GM12878 (cell line): ENCODE data around the gene CTDP1. TPM values are rescaled to one million over a fixed set of nuclear protein-coding genes. Genes with fewer than 3 reads are reported as not detected.

Experiments used
- ATAC-seq: fragments of 200-7000 bp; cut with Tn5 transposase; 3 replicates; pipeline ENCODE4 v1.9.1; 2020; ENCODE audit warnings: mild to moderate bottlenecking, moderate library complexity
- BruUV-seq: library from RNA; stranded (reverse); fragments of 400-500 nt; replicated peaks from 2 replicates; lab custom pipeline; 2021; lab: Mats Ljungman, UMichigan
- CTCF ChIA-PET: fragments of 300-600 bp; sonication (Branson Sonifier 250); formaldehyde crosslinking; extraction: SDS; loops from one replicate; lab custom pipeline; 2021; ENCODE audit warnings: inconsistent platforms; lab: Yijun Ruan, JAX
- POLR2A ChIA-PET: fragments of 350-600 bp; formaldehyde crosslinking; extraction: SDS; loops from one replicate; lab custom pipeline; 2021; ENCODE audit warnings: inconsistent platforms; lab: Charles Lee
- RAD21 ChIA-PET: fragments of 300-600 bp; sonication (Branson Sonifier 250); formaldehyde crosslinking; loops from one replicate; lab custom pipeline; 2023; ENCODE audit warnings: antibody characterized with exemption; ENCODE audit not compliant: unreplicated experiment; lab: Charles Lee
- SMC1A ChIA-PET: fragments of 300-600 bp; sonication (Branson Sonifier 250); formaldehyde crosslinking; loops from one replicate; lab custom pipeline; 2023; ENCODE audit not compliant: unreplicated experiment, uncharacterized antibody; lab: Charles Lee
- DNase-seq: peaks from one replicate; pipeline ENCODE4 v3.0.0-alpha.2; 2011; ENCODE audit warnings: low read depth, low spot score
- FAIRE-seq: peaks from 3 replicates; lab custom pipeline; 2011; peaks lifted over from hg19 to GRCh38; lab: Jason Lieb, UNC
- H2AFZ ChIP-seq: 2 replicates; pipeline ENCODE4 v1.6.0; 2011; ENCODE audit warnings: low read depth, low read length, control low read depth; ENCODE audit not compliant: control insufficient read depth
- H3K27ac ChIP-seq: 2 replicates; pipeline ENCODE4 v1.5.1; 2011; ENCODE audit warnings: control low read depth; ENCODE audit not compliant: control insufficient read depth, insufficient read depth
- H3K27me3 ChIP-seq, 2 experiments: replicated peaks in 1 of 2; 2 replicates each; pipeline versions ENCODE4 v1.6.0 to v1.6.1; 2011; ENCODE audit warnings: low read length in 1 of 2; ENCODE audit not compliant: control insufficient read depth in 2 of 2, insufficient read depth in 2 of 2
- H3K36me3 ChIP-seq, 2 experiments: 2 replicates each; pipeline ENCODE4 v1.5.1; 2011; ENCODE audit warnings: low read length in 1 of 2; ENCODE audit not compliant: control insufficient read depth in 2 of 2, insufficient read depth in 2 of 2
- H3K4me1 ChIP-seq: 2 replicates; pipeline ENCODE4 v1.6.1; 2011; ENCODE audit warnings: mild to moderate bottlenecking, low read length, moderate library complexity, mixed read lengths; ENCODE audit not compliant: control insufficient read depth, insufficient read depth
- H3K4me2 ChIP-seq: 2 replicates; pipeline ENCODE4 v1.6.0; 2011; ENCODE audit warnings: control low read depth; ENCODE audit not compliant: control insufficient read depth, insufficient read depth
- H3K4me3 ChIP-seq: fragments of 200-600 bp; sonication (generic); 2 replicates; pipeline ENCODE4 v1.5.1; 2016
- H3K79me2 ChIP-seq: 2 replicates; pipeline ENCODE4 v1.6.0; 2011; ENCODE audit warnings: low read length; ENCODE audit not compliant: control insufficient read depth, insufficient read depth
- H3K9ac ChIP-seq: 2 replicates; pipeline ENCODE4 v1.8.0; 2011; ENCODE audit warnings: low read length, control low read depth, mixed read lengths; ENCODE audit not compliant: control insufficient read depth, insufficient read depth
- H3K9me3 ChIP-seq: replicated peaks from 3 replicates; pipeline ENCODE4 v1.5.1; 2011; ENCODE audit warnings: mild to moderate bottlenecking, low read length; ENCODE audit not compliant: control insufficient read depth, insufficient read depth
- H4K20me1 ChIP-seq: 2 replicates; pipeline ENCODE4 v1.6.0; 2011; ENCODE audit not compliant: control insufficient read depth, insufficient read depth
- BRCA1 ChIP-seq: IDR thresholded peaks from 2 replicates; pipeline ENCODE4 v1.6.1; 2011; ENCODE audit warnings: low read depth, low read length, improper control_type of control experiment
- CREB1 ChIP-seq: IDR thresholded peaks from 2 replicates; pipeline ENCODE4 v1.6.1; 2012; ENCODE audit warnings: low read depth, mild to moderate bottlenecking, inconsistent platforms
- MAX ChIP-seq: IDR thresholded peaks from 2 replicates; pipeline ENCODE4 v1.6.1; 2012; ENCODE audit warnings: low read depth, low read length, improper control_type of control experiment
- NFYB ChIP-seq: IDR thresholded peaks from 2 replicates; pipeline ENCODE4 v1.6.1; 2011; ENCODE audit warnings: low read depth, mild to moderate bottlenecking, low read length, improper control_type of control experiment, moderate library complexity; ENCODE audit not compliant: insufficient read depth
- POLR2AphosphoS2 ChIP-seq: IDR thresholded peaks from 2 replicates; pipeline ENCODE4 v1.6.1; 2011; ENCODE audit warnings: low read depth, mild to moderate bottlenecking, low read length, improper control_type of control experiment, moderate library complexity
- SKIL ChIP-seq: fragments of 450-650 bp; IDR thresholded peaks from 2 replicates; pipeline ENCODE4 v1.6.1; 2017; ENCODE audit warnings: mild to moderate bottlenecking, low read depth, inconsistent platforms; ENCODE audit not compliant: poor library complexity, severe bottlenecking
- USF2 ChIP-seq: IDR thresholded peaks from 2 replicates; pipeline ENCODE4 v1.6.1; 2011; ENCODE audit warnings: low read depth, low read length, improper control_type of control experiment, borderline replicate concordance
- WGBS: methylation state at CpG from one replicate; pipeline ENCODE4 v1.1.6; 2016; ENCODE audit warnings: low lambda C conversion rate; ENCODE audit not compliant: insufficient replicate concordance, insufficient coverage; ENCODE audit errors: missing lambda C conversion rate; 5-methylcytosine and 5-hydroxymethylcytosine counted together
- in situ Hi-C: fragments of 300-500 bp; cut with MboI; formaldehyde crosslinking; loops from 9 replicates; pipeline ENCODE4 v1.14.3; 2018; ENCODE audit warnings: mixed read lengths
- intact Hi-C: fragments of 100-400 bp; cut with micrococcal nuclease; formaldehyde crosslinking; loops from one replicate; pipeline ENCODE4 v1.14.2; 2022; ENCODE audit not compliant: unreplicated experiment
- polyA plus RNA-seq, 11 experiments: library from polyadenylated mRNA; depleted of rRNA in 4 of 11; unstranded in 6 of 11; stranded (reverse) in 5 of 11; fragments of >200 nt; fragmentation: Nextera tagmentation in 4 of 11; fragmentation: Illumina TruSeq in 1 of 11; extraction: Ambion mirVana in 4 of 11; extraction: Trizol in 1 of 11; gene quantifications; 1 replicate in 1 of 11; 2 replicates in 10 of 11; pipeline versions ENCODE4 v1.2.1 to v1.2.3, GENCODE V29; 2011 to 2016; ENCODE audit warnings: inconsistent platforms in 2 of 11, missing spikeins in 2 of 11, low read depth in 1 of 11
- total RNA-seq, 4 experiments: library from RNA; depleted of rRNA in 3 of 4; stranded (reverse); fragments of >200 nt in 3 of 4; fragmentation: Illumina TruSeq in 1 of 4; extraction: Trizol in 1 of 4; gene quantifications; 2 replicates each; pipeline versions ENCODE4 v1.2.1 to v1.2.3, GENCODE V29; 2013 to 2021
- TF ChIP-seq, protein P1 (sequence below): fragments of 450-650 bp; formaldehyde crosslinking; IDR thresholded peaks from 2 replicates; pipeline ENCODE4 v1.4.0; 2022; ENCODE audit warnings: mild to moderate bottlenecking, moderate library complexity
- TF ChIP-seq, protein P2 (sequence below): IDR thresholded peaks from 2 replicates; pipeline ENCODE4 v1.6.1; 2011; ENCODE audit warnings: borderline replicate concordance, low read depth, mild to moderate bottlenecking, moderate library complexity, low read length; ENCODE audit not compliant: insufficient read depth, poor library complexity, severe bottlenecking

Gene CTDP1
- total and polyA plus RNA-seq, 10 of the 15 experiments (the other 5 are each of a cell fraction or from before 2014, with no cell fraction given), result 0.32 to 31.3 (median 8.8) TPM

DNA sequence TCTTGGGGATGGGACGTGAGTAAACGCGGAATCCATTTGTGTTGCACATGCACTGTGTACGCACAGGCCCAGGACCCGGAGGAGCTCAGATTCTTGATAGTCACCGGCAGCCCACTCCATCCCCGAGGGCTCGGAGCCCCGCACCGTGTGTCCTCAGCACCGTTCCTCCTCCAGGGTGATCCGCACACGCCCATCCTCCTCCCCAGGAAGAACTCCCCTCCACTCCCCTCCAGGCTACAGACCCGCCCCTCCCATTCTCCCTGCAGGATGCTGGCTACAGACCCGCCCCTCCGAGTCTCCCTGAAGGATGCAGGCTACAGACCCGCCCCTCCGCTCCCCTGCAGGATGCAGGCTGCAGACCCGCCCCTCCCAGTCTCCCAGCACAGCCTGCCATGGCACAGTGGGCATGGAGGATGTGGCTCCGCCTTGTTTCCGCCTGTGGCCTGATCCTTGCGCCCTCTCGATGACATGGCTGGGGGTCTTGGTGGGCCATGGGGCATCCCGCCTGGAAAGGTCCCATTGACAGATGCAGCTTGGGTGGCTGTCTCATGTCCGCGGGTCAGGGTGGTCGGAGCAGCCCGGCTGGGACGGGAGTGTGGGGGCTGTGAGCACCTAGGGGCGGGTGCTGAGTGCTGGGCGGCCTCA, 14.1 kb downstream of the CTDP1 start:
- intact Hi-C loops (no loop called here), in situ Hi-C loops (no loop called here)
- Histone ChIP-seq H3K4me2 (no peak overlapping the region), H3K36me3 (peaks cover 12 to 22% of the 10 kb centered on the region in 2 experiments; a peak in 3 of 4 replicates), H3K27me3 (no peaks in the 10 kb centered on the region), H3K4me3 (no peak overlapping the region), H3K9ac (no peak overlapping the region), H3K4me1 (no peaks in the 10 kb centered on the region), H3K9me3 (no peaks in the 10 kb centered on the region), H4K20me1 (no peaks in the 10 kb centered on the region; the same call in 1 of the 2 replicates), H3K79me2 (peaks cover 9% of the 10 kb centered on the region), H2AFZ (no peak overlapping the region), H3K27ac (no peak overlapping the region)
- no peak for TF ChIP-seq MAX
- TF ChIP-seq POLR2AphosphoS2, result no peak
- no peak for TF ChIP-seq BRCA1
- no peak for TF ChIP-seq USF2
- no peak for TF ChIP-seq SKIL
- TF ChIP-seq CREB1, result no peak
- TF ChIP-seq NFYB, result no peak
- TF ChIP-seq, protein P1, sequence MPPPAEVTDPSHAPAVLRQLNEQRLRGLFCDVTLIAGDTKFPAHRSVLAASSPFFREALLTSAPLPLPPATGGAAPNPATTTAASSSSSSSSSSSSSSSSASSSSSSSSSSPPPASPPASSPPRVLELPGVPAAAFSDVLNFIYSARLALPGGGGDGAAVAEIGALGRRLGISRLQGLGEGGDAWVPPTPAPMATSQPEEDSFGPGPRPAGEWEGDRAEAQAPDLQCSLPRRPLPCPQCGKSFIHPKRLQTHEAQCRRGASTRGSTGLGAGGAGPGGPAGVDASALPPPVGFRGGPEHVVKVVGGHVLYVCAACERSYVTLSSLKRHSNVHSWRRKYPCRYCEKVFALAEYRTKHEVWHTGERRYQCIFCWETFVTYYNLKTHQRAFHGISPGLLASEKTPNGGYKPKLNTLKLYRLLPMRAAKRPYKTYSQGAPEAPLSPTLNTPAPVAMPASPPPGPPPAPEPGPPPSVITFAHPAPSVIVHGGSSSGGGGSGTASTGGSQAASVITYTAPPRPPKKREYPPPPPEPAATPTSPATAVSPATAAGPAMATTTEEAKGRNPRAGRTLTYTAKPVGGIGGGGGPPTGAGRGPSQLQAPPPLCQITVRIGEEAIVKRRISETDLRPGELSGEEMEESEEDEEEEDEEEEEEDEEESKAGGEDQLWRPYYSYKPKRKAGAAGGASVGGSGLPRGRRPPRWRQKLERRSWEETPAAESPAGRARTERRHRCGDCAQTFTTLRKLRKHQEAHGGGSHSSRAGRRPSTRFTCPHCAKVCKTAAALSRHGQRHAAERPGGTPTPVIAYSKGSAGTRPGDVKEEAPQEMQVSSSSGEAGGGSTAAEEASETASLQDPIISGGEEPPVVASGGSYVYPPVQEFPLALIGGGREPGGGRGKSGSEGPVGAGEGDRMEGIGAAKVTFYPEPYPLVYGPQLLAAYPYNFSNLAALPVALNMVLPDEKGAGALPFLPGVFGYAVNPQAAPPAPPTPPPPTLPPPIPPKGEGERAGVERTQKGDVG (CRISPR knock-in tag), result no peak
- TF ChIP-seq, protein P2, sequence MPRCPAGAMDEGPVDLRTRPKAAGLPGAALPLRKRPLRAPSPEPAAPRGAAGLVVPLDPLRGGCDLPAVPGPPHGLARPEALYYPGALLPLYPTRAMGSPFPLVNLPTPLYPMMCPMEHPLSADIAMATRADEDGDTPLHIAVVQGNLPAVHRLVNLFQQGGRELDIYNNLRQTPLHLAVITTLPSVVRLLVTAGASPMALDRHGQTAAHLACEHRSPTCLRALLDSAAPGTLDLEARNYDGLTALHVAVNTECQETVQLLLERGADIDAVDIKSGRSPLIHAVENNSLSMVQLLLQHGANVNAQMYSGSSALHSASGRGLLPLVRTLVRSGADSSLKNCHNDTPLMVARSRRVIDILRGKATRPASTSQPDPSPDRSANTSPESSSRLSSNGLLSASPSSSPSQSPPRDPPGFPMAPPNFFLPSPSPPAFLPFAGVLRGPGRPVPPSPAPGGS, result no peak
- DNase-seq (no peak), ATAC-seq (no peak), FAIRE-seq (no peak)
- no TSS peak for BruUV-seq
- POLR2A ChIA-PET, result no interaction called here
- SMC1A ChIA-PET, result no interaction called here
- RAD21 ChIA-PET, result no interaction called here
- WGBS, result 93% methylated on average over 31 of the region's 31 CpGs
- CTCF ChIA-PET, result no interaction called here
